ENCODE results near the gene THAP5. TPM values are rescaled to one million over a fixed set of nuclear protein-coding genes. Genes with fewer than 3 reads are reported as not detected.
A peak's percentile ranks its signal among the peaks of the same experiment; 100 is the strongest.

The THAP5 gene
- total and polyA plus RNA-seq, 9 donors, result 14.6 to 22.8 (median 20.9) TPM

DNA sequence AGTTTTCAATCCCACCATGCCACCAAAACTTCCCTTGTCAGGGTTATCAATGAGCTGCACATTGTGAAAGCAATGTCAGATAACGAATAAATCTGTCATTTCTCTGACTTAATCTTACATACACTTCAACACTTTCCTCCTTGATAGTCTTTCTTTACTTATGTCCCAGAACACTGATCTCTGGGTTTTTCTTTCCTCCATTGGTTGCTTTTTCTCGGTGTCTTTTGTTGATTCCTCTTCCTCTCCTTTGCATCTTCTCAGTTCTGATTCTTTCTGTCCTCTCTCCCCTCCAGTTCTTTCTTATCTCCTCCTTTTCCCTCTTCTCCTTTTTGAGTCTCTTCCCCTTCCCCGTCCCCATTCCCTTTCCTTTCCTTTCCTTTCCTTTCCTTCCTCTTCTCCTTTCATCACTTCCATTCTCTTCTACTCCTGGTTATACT is 16.8 kb upstream of the THAP5 start:
- Histone ChIP-seq H3K9me3 (replicated peaks; ENCODE audit: control insufficient read depth, low read depth, low read length) (no peaks in the 10 kb centered on the region), H3K27me3 (ENCODE audit: control insufficient read depth, insufficient read depth, low read length) (no peaks in the 10 kb centered on the region), H3K27ac (ENCODE audit: low read length) (no peak overlapping the region), H3K36me3 (ENCODE audit: control insufficient read depth, insufficient read depth, low read length) (no peaks in the 10 kb centered on the region), H3K4me1 (ENCODE audit: control insufficient read depth, insufficient read depth, low read length) (no peaks in the 10 kb centered on the region), H3K4me3 (ENCODE audit: low read length) (no peak overlapping the region)
- DNase-seq, result no peak
- WGBS (ENCODE audit: insufficient coverage), result 79% methylated on average over 2 of the region's 3 CpGs

DNA sequence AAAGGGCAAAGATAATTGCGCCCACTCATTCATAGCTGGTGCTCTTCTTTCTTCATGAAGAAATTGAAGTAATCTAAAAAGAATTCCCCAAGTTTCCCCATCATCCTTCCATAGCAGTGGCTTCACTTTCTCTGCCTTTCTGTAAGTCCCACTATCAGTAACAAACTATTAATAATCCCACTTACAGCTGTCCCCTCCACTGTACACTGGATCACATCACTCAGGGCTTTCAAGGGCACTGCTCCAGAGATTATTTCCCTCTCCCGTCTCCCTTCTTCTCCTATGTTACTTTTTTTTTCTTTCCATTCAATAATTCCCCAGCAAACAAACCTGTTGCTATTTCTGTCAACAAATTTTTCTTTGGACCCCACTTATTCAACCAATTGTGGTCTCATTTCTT is 16.3 kb upstream of the THAP5 start:
- H3K36me3 ChIP-seq (ENCODE audit: control insufficient read depth, insufficient read depth, low read length), result no peaks in the 10 kb centered on the region
- no peak for DNase-seq
- H3K9me3 ChIP-seq (replicated peaks; ENCODE audit: control insufficient read depth, low read depth, low read length), result no peaks in the 10 kb centered on the region
- H3K27me3 ChIP-seq (ENCODE audit: control insufficient read depth, insufficient read depth, low read length), result no peaks in the 10 kb centered on the region
- WGBS (ENCODE audit: insufficient coverage), result 56% methylated on average over 1 of the region's 2 CpGs
- no peaks in the 10 kb centered on the region for H3K4me1 ChIP-seq (ENCODE audit: control insufficient read depth, insufficient read depth, low read length)
- no peak overlapping the region for H3K4me3 ChIP-seq (ENCODE audit: low read length)
- no peak overlapping the region for H3K27ac ChIP-seq (ENCODE audit: low read length)

DNA sequence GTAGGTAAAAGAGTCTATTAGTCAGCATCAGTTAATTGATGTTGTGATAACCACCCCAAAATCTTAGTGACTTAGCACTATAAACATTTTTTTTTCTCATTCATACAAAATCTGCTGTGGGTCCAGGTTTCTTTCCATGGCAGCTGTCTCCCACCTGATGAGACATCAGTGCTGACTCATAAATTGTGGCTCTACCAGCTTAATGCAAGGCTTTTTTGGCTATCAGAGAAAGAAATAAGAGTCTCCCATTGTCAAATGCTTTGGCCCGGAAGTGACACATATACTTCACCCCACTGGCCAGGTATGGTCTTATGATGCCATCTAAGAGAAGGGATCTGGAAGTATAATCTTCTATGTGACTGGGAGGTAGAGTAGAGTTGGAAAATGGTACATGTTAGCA is 14.7 kb upstream of the THAP5 start:
- H3K4me3 ChIP-seq (ENCODE audit: low read length), result no peak overlapping the region
- H3K4me1 ChIP-seq (ENCODE audit: control insufficient read depth, insufficient read depth, low read length), result no peaks in the 10 kb centered on the region
- H3K27me3 ChIP-seq (ENCODE audit: control insufficient read depth, insufficient read depth, low read length), result no peaks in the 10 kb centered on the region
- peaks cover 10% of the 10 kb centered on the region for H3K9me3 ChIP-seq (replicated peaks; ENCODE audit: control insufficient read depth, low read depth, low read length)
- DNase-seq, result no peak
- H3K36me3 ChIP-seq (ENCODE audit: control insufficient read depth, insufficient read depth, low read length), result peaks cover 7% of the 10 kb centered on the region
- no CpG with 5 or more reads among the region's 1 CpG for WGBS (ENCODE audit: insufficient coverage)
- H3K27ac ChIP-seq (ENCODE audit: low read length), result no peak overlapping the region

DNA sequence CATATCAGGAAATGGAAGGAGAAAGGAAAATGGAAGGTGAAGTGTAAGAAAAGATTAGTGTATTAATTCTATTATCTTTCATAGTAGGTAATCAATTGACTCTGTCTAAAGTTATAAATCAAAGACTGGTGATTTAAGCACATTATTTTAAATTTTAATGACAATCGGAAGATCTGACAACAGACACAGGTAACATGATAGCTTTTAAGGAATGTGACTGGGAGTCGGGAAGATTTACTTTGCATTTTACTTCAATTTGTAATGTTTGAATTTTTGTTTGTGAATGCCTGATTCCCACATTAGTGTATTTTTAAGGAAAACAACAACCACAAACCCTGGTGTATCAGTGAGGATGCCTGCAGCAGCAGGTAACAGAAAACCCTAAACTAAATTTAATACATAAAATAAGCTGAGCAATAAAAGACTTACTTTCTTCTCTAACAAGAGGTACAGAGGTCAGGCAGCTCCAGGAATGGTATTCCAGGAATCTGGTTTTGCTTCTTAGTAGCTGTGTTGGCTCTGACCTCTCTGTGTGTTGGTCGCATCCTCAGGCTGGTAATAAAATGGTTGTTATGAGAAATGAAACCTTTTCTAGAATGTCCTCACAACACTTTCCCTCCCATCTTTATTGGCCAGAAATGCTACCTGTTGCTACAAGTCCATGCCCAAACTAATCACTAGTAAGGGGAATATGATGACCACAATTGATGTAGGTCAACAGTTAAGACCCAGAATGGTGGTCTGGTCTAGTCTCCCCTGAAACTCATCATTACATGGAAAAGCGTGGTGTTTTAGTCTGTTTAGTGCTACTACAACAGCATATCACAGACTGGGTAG is 12.4 kb upstream of the THAP5 start:
- Histone ChIP-seq H3K27ac (ENCODE audit: low read length) (no peak overlapping the region), H3K4me1 (ENCODE audit: control insufficient read depth, insufficient read depth, low read length) (no peaks in the 10 kb centered on the region), H3K9me3 (replicated peaks; ENCODE audit: control insufficient read depth, low read depth, low read length) (peaks cover 11% of the 10 kb centered on the region), H3K36me3 (ENCODE audit: control insufficient read depth, insufficient read depth, low read length) (peaks cover 10% of the 10 kb centered on the region), H3K4me3 (ENCODE audit: low read length) (no peak overlapping the region), H3K27me3 (ENCODE audit: control insufficient read depth, insufficient read depth, low read length) (no peaks in the 10 kb centered on the region)
- WGBS (ENCODE audit: insufficient coverage), result no CpG with 5 or more reads among the region's 4 CpGs
- no peak for DNase-seq

DNA sequence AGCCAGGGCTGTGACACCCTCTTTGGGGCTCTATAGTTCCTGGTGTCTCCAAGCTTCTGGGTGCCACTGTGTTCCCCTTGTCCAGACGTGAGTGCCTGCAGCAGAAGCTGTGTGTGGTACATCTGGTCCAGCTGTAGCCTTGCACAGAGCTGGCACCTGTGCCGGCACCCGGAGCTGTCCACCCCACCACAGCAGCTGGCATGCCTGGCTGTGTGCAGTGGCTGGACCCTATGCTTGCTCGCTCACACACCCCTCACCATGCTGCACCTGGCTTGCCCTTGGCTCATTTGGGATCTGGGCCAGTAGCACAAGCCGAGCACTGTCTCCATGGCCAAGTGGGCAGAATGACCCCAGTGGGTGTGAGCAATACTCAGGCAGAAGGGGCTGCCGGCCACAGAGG is 10.8 kb upstream of the THAP5 start:
- H3K27ac ChIP-seq (ENCODE audit: low read length), result no peak overlapping the region
- no peak overlapping the region for H3K4me3 ChIP-seq (ENCODE audit: low read length)
- 57% methylated on average over 4 of the region's 6 CpGs for whole genome bisulfite sequencing (ENCODE audit: insufficient coverage)
- peaks cover 11% of the 10 kb centered on the region for H3K9me3 ChIP-seq (replicated peaks; ENCODE audit: control insufficient read depth, low read depth, low read length)
- H3K36me3 ChIP-seq (ENCODE audit: control insufficient read depth, insufficient read depth, low read length), result peaks cover 13% of the 10 kb centered on the region
- H3K4me1 ChIP-seq (ENCODE audit: control insufficient read depth, insufficient read depth, low read length), result no peaks in the 10 kb centered on the region
- H3K27me3 ChIP-seq (ENCODE audit: control insufficient read depth, insufficient read depth, low read length), result no peaks in the 10 kb centered on the region
- DNase-seq, result no peak

DNA sequence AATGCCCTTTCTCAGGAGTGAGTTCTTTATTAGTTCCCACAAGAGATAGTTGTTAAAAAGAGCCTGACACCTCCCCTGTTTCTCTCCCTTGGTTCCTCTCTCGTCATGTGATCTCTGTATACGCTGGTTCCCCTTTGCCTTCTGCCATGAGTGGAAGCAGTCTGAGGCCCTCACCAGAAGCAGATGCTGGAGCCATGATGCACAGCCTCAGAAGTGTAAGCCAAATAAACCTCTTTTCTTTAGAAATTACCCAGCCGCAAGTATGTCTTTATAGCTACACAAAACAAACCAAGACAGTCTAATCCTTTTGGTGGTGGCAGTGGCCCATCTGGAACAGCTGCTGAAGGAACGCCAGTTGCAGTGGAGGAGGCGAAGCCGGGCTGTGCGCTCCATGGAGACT is 9.4 kb upstream of the THAP5 start:
- H3K27me3 ChIP-seq (ENCODE audit: control insufficient read depth, insufficient read depth, low read length), result no peaks in the 10 kb centered on the region
- no peak overlapping the region for H3K27ac ChIP-seq (ENCODE audit: low read length)
- H3K4me3 ChIP-seq (ENCODE audit: low read length), result no peak overlapping the region
- no peaks in the 10 kb centered on the region for H3K4me1 ChIP-seq (ENCODE audit: control insufficient read depth, insufficient read depth, low read length)
- H3K9me3 ChIP-seq (replicated peaks; ENCODE audit: control insufficient read depth, low read depth, low read length), result peaks cover 11% of the 10 kb centered on the region
- DNase-seq, result no peak
- 97% methylated on average over 7 of the region's 7 CpGs for WGBS (ENCODE audit: insufficient coverage)
- peaks cover 16% of the 10 kb centered on the region for H3K36me3 ChIP-seq (ENCODE audit: control insufficient read depth, insufficient read depth, low read length)

DNA sequence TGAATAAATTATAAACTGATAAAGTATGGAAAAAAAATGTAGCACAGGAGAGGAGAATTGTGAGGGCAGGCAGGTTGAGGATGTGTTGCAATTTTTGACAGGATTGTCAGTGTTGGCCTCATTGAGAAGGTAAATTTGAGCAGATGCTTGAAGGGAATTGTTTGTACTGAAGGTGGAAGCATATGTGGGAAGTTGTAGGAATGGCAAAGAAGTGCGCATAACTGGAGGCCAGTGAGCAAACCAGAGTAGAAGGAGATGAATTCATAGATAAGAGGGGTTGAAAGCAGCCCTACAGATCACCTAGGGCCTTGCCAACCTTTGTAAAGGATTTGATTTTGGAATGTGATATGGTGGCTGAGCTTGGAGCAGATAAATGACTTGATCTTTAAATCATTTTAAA is 6.6 kb upstream of the THAP5 start:
- Histone ChIP-seq H3K4me3 (ENCODE audit: low read length) (no peak overlapping the region), H3K4me1 (ENCODE audit: control insufficient read depth, insufficient read depth, low read length) (no peaks in the 10 kb centered on the region), H3K36me3 (ENCODE audit: control insufficient read depth, insufficient read depth, low read length) (peaks cover 19% of the 10 kb centered on the region), H3K27ac (ENCODE audit: low read length) (no peak overlapping the region), H3K9me3 (replicated peaks; ENCODE audit: control insufficient read depth, low read depth, low read length) (peaks cover 11% of the 10 kb centered on the region), H3K27me3 (ENCODE audit: control insufficient read depth, insufficient read depth, low read length) (no peaks in the 10 kb centered on the region)
- no peak for DNase-seq
- 100% methylated on average over 1 of the region's 1 CpG for WGBS (ENCODE audit: insufficient coverage)

DNA sequence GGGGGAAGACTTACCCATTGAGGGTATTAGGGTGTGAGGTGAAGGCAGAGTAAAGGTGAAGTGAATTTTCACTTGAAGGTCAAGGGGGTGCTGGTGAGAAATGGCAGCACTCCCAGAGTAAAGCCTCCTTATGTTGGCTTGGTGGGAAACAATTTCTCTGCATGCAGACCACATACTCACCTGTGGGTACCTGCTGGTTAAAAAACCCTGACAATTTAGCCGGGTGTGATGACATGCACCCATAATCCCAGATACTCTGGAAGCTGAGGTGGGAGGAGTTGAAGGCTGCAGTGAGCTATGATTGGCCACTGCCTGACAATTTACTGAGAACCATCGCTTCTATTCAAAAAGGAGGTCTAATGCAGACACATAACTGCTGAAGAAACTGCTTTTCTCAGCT is 5.7 kb upstream of the THAP5 start:
- Histone ChIP-seq H3K27me3 (ENCODE audit: control insufficient read depth, insufficient read depth, low read length) (no peaks in the 10 kb centered on the region), H3K36me3 (ENCODE audit: control insufficient read depth, insufficient read depth, low read length) (peaks cover 19% of the 10 kb centered on the region), H3K9me3 (replicated peaks; ENCODE audit: control insufficient read depth, low read depth, low read length) (peaks cover 11% of the 10 kb centered on the region), H3K4me3 (ENCODE audit: low read length) (no peak overlapping the region), H3K4me1 (ENCODE audit: control insufficient read depth, insufficient read depth, low read length) (no peaks in the 10 kb centered on the region), H3K27ac (ENCODE audit: low read length) (no peak overlapping the region)
- 100% methylated on average over 1 of the region's 2 CpGs for WGBS (ENCODE audit: insufficient coverage)
- no peak for DNase-seq

DNA sequence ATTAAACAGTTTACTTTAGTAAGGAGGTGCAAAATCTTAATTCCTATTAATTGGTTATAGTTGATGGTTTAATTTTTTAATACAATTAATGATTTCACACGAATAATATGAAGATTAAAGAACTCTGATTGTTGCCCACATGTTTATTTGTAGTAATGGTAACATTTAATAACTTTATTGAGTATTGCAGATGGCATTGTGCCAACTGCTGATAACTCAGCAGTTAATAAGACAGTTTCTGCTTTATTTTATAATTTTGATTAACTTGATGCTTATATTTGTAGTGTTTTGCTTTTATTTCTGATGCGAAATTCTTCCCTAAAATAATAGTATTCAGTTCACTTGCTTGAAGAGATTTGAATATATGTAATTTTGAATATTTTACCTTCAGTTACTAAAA is 3.0 kb upstream of the THAP5 start:
- H3K9me3 ChIP-seq (replicated peaks; ENCODE audit: control insufficient read depth, low read depth, low read length), result no peaks in the 10 kb centered on the region
- H3K27ac ChIP-seq (ENCODE audit: low read length), result no peak overlapping the region
- peaks cover 9% of the 10 kb centered on the region for H3K36me3 ChIP-seq (ENCODE audit: control insufficient read depth, insufficient read depth, low read length)
- H3K4me3 ChIP-seq (ENCODE audit: low read length), result no peak overlapping the region
- H3K27me3 ChIP-seq (ENCODE audit: control insufficient read depth, insufficient read depth, low read length), result no peaks in the 10 kb centered on the region
- no peak for DNase-seq
- no peaks in the 10 kb centered on the region for H3K4me1 ChIP-seq (ENCODE audit: control insufficient read depth, insufficient read depth, low read length)
- no CpG with 5 or more reads among the region's 2 CpGs for WGBS (ENCODE audit: insufficient coverage)

DNA sequence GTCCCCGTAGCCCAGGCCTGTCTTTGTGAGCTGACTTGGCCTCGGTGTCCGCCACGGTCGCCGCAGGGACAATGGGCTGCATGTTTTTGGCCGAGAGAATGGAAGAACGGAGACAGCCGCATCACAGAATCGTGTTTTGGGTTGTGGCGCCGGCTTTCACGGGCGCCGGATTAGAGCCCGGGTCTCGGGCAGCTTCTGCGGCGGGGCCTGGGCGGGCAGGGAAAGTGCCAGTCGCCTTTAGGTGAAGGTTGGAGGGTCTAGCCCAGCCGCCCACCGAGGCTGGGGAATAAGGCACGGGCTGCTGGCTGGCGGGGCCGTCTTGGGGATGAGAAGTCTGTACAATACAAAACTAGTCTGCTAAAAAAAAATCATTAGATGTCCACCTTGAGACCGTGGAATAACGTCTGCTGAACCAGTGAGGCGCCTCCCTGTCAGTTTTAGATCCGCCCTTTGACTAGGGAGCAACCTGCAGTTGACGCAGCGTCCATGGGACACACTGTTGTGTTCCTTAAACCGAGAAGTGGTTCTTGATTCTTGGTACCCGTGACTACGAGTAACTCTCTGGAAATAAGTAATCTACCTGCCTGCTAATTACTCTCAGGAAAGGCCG is 745 bp upstream of the THAP5 start:
- Histone ChIP-seq H3K27ac (ENCODE audit: low read length) (peak overlapping the region; percentile 96), H3K36me3 (ENCODE audit: control insufficient read depth, insufficient read depth, low read length) (peaks cover 8% of the 10 kb centered on the region), H3K4me1 (ENCODE audit: control insufficient read depth, insufficient read depth, low read length) (no peaks in the 10 kb centered on the region), H3K4me3 (ENCODE audit: low read length) (peak overlapping the region; percentile 91), H3K9me3 (replicated peaks; ENCODE audit: control insufficient read depth, low read depth, low read length) (peaks cover 3% of the 10 kb centered on the region), H3K27me3 (ENCODE audit: control insufficient read depth, insufficient read depth, low read length) (no peaks in the 10 kb centered on the region)
- under 1% methylated on average over 24 of the region's 36 CpGs for WGBS (ENCODE audit: insufficient coverage)
- DNase-seq, result peak; percentile 61

All from muscle of leg (tissue), 11 donors.